ENCODE results near the gene DNAI4.

DNAI4 gene

DNA sequence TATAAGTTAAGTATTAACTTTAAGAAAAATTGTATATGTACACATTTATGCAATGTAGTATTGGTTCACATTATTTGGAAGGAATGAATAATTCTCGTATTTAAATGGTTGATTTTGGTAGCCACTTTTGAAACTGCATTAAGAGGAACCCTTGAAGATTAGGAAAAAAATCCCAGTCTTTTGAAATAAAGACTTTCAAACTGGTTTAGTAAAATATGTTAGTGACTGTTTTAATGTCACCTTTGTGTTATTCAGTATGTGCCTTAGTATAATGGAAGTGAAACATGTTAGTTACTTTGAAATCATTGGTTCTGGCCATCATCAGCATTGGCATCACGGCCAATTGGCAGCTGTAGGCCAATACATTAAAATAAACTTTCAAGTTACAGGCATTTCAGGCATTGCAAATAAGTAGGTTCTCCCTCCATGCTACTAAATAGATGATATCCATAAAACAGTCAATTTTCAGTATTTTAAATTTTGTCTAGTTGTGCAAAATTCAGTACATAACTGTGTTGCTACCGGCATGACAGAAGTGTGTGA is 4.6 kb upstream of the DNAI4 start:
- H3K4me3 ChIP-seq (ENCODE audit: low read depth, low read length) = peak overlapping the region; percentile 84; the same call in 1 of the 2 replicates
- TF ChIP-seq, protein P1, sequence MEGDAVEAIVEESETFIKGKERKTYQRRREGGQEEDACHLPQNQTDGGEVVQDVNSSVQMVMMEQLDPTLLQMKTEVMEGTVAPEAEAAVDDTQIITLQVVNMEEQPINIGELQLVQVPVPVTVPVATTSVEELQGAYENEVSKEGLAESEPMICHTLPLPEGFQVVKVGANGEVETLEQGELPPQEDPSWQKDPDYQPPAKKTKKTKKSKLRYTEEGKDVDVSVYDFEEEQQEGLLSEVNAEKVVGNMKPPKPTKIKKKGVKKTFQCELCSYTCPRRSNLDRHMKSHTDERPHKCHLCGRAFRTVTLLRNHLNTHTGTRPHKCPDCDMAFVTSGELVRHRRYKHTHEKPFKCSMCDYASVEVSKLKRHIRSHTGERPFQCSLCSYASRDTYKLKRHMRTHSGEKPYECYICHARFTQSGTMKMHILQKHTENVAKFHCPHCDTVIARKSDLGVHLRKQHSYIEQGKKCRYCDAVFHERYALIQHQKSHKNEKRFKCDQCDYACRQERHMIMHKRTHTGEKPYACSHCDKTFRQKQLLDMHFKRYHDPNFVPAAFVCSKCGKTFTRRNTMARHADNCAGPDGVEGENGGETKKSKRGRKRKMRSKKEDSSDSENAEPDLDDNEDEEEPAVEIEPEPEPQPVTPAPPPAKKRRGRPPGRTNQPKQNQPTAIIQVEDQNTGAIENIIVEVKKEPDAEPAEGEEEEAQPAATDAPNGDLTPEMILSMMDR (IDR thresholded peaks at IDR 0.05; ENCODE audit: low read depth, low read length, missing control alignments) = no peak
- DNase-seq (ENCODE audit: low read depth) = no peak

DNA sequence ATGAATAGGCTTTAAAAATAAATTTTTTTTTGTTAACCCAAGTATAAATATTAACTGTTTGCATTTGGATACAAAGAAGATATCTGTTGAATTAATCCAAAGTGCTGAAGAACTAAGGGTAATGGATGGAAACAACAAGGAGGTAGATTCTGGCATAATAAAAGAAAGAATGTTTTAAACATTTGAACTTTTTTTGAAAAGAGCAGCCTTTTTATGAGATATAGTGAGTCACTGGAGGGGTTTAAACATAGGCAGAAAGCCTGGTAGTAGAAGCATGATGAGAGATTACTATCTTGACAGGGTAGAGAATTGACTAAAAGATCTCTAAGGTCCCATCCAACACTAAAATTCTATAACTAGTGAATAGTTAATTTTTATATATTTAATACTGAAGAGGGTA is 2.9 kb upstream of the DNAI4 start:
- no peak for DNase-seq (ENCODE audit: low read depth)
- TF ChIP-seq, protein P1 (IDR thresholded peaks at IDR 0.05; ENCODE audit: low read depth, low read length, missing control alignments) = no peak
- no peak overlapping the region for H3K4me3 ChIP-seq (ENCODE audit: low read depth, low read length)

DNA sequence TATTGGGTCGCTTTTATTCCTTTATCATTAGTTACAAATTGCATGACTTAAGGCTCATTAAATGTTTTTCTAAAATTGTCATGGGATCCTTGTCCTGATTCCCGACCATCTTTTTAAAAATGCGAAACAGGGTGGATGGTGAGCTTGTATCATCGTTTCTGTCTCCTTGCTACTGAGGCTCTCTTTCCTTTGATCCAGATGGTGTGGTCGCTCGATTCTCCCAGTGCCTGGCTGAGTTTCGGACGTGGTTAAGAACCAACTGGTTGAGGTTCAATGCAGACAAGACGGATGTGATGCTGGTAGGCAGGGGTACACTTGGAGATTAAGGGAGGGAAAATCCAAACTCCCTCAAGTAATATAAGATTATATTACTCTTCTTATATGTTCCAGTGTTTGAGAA is 1.3 kb upstream of the DNAI4 start:
- TF ChIP-seq, protein P1 (IDR thresholded peaks at IDR 0.05; ENCODE audit: low read depth, low read length, missing control alignments) = no peak
- peak overlapping the region; percentile 91 for H3K4me3 ChIP-seq (ENCODE audit: low read depth, low read length)
- no peak for DNase-seq (ENCODE audit: low read depth)

DNA sequence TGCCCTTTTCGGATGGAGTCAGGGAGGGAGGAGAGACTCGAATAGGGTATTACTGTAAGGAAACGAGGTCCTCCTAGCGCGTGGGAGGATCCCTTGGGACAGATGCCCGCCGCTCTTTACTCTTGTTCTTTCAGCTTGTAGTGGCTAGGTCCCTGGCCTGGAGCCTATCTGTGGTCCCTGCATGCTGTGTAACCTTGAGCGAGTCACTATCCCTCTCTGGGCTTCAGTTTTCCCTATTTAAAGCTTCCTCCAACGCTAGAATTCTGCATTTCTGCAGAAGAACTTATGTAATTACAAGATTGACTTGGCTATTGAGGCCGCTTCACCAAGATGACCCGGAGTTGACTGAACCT is 878 bp upstream of the DNAI4 start:
- no peak for DNase-seq (ENCODE audit: low read depth)
- TF ChIP-seq, protein P1 (IDR thresholded peaks at IDR 0.05; ENCODE audit: low read depth, low read length, missing control alignments) = no peak
- H3K4me3 ChIP-seq (ENCODE audit: low read depth, low read length) = peak overlapping the region; percentile 91

DNA sequence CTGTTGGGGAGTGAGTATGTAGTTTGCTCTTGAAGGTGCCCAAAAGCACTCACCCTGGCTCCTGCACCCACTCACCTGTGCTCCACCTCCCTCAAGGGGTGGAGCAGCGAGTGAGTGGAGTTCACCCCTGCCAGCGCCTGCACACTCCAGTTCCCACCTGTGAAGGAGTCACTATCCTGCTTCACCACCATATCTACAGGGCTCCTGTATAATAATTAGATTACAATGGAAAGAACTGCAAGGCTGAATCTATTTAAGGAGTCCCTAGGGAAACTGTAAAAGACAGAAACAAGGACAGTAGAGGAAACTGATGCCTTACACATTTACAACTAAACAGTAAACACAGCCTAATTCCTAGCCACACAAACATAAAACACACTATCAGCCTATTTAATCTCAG is 4.1 kb downstream of the DNAI4 start:
- H3K4me3 ChIP-seq (ENCODE audit: low read depth, low read length) = no peak overlapping the region
- DNase-seq (ENCODE audit: low read depth) = no peak
- TF ChIP-seq, protein P1 (IDR thresholded peaks at IDR 0.05; ENCODE audit: low read depth, low read length, missing control alignments) = no peak

DNA sequence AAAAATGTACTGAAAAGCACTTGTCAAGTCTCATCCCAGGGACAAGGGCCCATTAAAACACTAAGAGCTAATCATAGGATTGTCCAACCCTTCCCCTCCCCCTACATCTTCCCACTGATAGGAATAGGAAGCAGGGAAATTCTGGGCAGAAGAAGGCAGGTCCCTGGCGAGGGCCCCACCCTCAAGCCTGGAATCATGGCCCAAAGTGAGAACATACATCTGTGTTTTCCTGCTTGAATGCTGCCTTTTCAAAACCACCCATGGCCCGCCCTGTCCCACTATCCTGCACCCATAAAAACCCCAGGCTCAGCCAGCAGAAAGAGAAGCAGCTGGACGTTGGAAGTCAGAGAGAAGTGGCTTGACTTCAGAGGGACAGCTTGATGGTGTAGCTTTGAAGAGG is 4.8 kb downstream of the DNAI4 start:
- no peak overlapping the region for H3K4me3 ChIP-seq (ENCODE audit: low read depth, low read length)
- TF ChIP-seq, protein P1 (IDR thresholded peaks at IDR 0.05; ENCODE audit: low read depth, low read length, missing control alignments) = no peak
- no peak for DNase-seq (ENCODE audit: low read depth)

DNA sequence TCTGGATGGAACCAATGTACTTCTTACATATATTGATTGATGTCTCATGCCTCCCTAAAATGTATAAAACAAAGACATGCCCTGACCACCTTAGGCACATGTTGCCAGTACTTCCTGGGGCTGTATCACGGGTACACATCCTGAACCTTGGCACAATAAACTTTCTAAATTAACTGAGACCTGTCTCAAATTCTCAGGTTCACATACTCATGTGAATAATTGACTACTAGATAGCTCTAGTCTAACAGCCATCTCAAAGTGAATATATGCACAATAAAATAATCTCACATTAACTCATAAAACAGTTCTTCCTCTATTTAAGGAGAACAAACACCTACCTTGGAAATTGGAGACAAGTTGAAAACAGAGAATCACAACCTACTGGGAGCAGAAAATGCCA is 5.6 kb downstream of the DNAI4 start:
- no peak overlapping the region for H3K4me3 ChIP-seq (ENCODE audit: low read depth, low read length)
- DNase-seq (ENCODE audit: low read depth) = no peak
- TF ChIP-seq, protein P1 (IDR thresholded peaks at IDR 0.05; ENCODE audit: low read depth, low read length, missing control alignments) = no peak

Data from GM12864 (cell line).